K562 (cell line): ENCODE measurements around the gene TTC9C.

Source experiments
- EP300 ChIP-seq: IDR thresholded peaks from 2 replicates; pipeline ENCODE4 v1.6.1; 2012; ENCODE audit warnings: low read length, improper control_type of control experiment
- NFIC ChIP-seq: fragments of 450-650 bp; IDR thresholded peaks from 2 replicates; pipeline ENCODE4 v1.6.1; 2017; ENCODE audit warnings: mild to moderate bottlenecking, inconsistent platforms
- ZNF589 ChIP-seq: fragments of 200-800 bp; sonication (Bioruptor generic); IDR thresholded peaks from 2 replicates; pipeline ENCODE4 v1.6.1; 2016; ENCODE audit warnings: low read depth, missing genetic modification characterization, missing compliant biosample characterization

- TF ChIP-seq ZNF589 (CRISPR knock-in tag) (no peak), NFIC (no peak), EP300 (no peak)
These were observed 6.3 kb upstream of the TTC9C start for GRCh38 chr11:62721994-62722393.
